Measurements from ENCODE around the gene PEX11A.
"Not testable (repeated sequence)": the region's sequence is repeated elsewhere in the genome, so short reads cannot be mapped to it uniquely, and the experiment has no call there.

The PEX11A gene

DNA sequence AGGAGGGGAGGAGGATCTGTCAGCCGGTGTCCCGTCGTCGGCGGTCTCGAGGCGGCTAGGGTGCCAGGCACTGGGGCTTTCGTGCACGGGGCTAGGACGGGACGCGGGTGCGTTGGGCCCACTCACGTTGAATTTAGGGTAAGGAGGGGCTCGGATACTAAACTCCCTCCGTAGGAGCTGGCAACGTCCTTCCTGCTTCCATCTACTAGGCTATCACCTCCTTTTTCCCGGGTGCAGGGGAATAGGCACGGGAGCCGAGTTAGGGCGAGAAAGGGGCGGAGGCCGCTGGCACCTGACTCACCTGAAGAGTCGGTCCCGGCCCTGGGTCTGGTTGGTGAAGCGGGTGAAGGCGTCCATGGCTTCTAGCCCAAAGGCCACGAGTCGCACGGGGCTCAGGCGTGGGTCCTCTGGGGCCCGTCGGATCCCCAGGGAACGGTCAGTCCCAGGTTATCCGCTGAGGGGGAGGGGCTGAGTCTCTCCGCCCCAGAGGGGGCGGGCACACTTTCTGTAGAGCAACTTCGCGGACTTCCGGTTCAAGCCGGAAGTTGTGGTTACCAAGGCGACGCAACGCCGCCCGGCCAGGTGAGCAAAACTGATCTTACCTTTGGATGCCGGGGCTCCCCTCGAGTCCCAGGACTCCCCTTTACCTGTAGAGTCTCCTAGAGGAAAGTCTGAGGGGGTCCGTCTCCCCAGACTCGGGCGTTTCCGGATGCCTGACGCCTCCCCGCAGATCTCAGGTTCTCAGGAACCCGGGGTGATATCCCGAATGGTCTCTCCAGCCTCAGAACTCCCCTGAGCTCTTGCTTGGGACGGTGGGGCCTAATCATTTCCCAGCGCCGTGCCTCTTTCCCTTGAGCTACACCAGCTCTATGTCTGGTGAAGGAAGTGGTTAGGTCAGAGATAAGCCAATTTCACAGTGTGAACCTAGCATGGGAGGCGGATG, at the start of gene PEX11A, which contains the start of gene WDR93:
TSS of gene PEX11A (minus strand) at position 479 of the 943 bp plus-strand sequence. CDS start at position 357, 122 bp downstream.
TSS of gene WDR93 (plus strand) at position 536 of the 943 bp plus-strand sequence. CDS start 10,936 bp downstream, outside the sequence.
- peak; percentile 86 for DNase-seq

GRCh38 chr15:89740137-89740536, 49.6 kb upstream of the PEX11A start:
- peak; percentile 60 for DNase-seq

DNA sequence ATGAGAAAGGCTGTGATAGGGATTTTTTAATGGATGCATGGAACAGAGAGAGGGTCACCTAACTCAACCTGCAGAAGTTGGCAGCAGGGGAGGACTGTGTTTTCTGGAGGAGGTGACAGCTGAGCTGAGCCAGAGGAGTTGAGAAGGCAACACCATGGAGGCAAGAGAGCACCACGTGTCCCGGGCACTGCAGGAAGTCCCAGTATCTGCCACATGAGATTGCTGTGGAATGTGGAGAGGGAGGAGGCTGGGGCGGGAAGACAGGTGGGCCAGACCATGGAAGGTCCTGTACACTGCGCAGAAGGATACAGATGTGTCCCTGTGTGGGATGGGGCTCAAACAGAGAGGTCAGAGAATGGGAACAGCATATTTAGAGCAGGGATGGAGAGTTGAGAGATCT, 45.2 kb upstream of the PEX11A start:
- no peak for DNase-seq

GRCh38 chr15:89732451-89733172, 42.1 kb upstream of the PEX11A start:
- no peak for DNase-seq

- DNase-seq, result no peak
These were observed 40.7 kb upstream of the PEX11A start for GRCh38 chr15:89731275-89731674.

DNA sequence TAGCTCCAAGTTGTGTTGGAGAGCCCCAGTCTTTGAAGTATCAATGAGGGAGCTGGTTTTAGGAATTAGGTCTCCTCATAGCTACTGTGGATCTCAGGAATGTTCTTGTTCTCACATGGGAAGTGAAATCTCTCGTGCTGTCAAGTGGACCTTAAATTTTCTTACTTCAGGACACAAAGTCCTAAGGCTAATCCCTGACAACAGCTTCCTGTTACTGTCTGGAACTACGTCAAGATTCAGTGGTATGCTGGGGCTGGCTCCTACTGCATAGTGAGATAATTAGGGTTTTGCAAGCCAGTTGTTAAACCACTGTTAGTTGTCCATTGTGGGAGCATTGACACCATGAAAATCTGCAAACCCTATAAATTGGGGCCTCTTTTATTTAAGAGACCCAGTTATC, 37.7 kb upstream of the PEX11A start:
- DNase-seq, result no peak

GRCh38 chr15:89725064-89725463, 34.5 kb upstream of the PEX11A start:
- no peak for DNase-seq

DNA sequence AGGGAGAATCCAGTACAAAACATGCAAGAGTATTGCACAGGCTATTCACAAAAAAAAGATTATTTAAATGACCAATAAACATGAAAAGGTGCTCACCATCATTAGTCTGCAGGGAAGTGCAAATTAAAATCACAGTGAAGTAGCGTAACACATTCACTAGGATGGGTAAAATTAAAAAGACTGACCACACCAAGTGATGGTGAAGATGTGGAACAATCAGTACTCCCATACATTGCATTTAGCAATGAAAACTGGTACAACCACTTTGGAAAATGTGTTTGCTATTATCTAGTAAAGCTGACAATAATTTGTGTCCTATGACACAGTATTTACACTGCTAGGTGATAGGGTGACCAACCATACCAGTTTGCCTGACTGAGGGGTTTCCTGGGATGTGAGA, 34.1 kb upstream of the PEX11A start:
- DNase-seq, result no peak

GRCh38 chr15:89723031-89723430, 32.5 kb upstream of the PEX11A start:
- DNase-seq, result no peak

DNA sequence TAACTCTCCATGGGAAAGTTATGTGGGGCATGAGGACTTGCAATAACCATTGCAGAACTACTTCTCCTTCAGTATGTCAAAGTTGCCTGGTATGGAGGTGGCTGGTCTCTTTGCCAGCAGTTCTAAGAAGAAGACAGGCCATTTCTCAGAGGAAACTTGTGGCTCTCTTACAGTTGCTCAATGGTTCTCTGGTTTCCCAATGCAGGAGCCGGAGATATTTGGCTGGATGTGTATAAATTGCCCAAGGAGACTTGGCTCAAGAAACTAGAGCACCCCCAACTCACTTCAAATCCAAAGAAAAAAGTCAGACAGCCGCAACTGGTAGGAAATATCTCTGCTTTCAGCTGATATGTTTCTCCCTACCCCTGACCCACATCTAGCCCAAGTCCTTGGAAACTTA, 24.2 kb upstream of the PEX11A start:
- no peak for DNase-seq

GRCh38 chr15:89707577-89707976, 17.0 kb upstream of the PEX11A start:
- DNase-seq, result no peak

DNA sequence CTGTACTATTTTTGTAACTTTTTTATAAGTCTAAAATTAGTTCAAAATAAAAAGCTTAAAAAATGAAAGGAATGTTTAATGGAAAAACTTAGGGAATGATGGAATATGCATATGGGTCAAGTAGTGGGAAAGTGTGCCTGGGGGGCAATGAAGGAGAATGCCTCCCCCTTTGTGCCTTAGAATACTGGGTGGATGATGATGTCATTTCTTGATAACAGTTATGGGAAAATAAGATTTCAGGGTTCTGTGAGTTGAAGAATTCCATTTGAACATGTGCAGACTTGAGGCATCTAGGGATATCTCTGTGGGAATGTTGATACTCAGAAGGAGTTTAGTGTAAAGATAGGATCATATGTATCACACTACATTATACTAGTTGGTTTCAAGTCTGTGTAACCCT, 13.9 kb upstream of the PEX11A start:
- DNase-seq, result no peak

DNA sequence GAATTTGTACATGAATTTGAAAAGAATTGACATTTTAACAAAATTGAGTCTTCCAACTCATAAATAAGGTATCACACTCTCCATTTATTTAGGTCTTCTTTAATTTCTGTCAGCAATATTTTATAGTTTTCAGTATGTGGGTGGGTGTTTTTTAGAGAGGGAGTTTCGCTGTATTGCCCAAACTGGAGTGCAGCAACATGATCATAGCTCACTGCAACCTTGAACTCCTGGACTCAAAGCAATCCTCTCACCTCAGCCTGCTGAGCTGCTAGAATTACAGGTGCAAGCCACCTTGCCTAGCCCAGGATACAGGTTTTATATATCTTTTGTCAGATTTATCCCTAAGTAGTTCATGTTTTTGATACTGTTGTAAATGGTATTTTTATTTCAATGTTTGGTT, 4.6 kb upstream of the PEX11A start:
- DNase-seq, result no peak

- DNase-seq, result no peak
These were observed 3.1 kb upstream of the PEX11A start for GRCh38 chr15:89693696-89694095.

GRCh38 chr15:89693091-89693490, 2.5 kb upstream of the PEX11A start:
- no peak for DNase-seq

DNA sequence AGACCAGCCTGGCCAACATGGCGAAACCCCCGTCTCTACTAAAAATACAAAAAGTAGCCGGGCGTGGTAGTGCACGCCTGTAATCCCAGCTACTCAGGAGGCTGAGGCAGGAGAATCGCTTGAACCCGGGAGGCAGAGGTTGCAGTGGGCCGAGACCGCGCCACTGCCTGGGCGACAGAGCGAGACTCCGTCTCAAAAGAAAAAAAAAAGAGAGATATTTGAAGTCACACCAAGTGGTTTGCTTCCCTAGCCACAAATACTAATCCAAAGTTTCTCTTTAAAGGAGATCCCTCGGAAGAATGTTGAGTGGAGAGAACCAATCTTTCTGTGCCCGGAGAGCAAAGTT, 651 bp downstream of the PEX11A start:
- DNase-seq, result not testable (repeated sequence)

- DNase-seq, result no peak
These were observed 4.0 kb downstream of the PEX11A start for GRCh38 chr15:89686522-89686921.

DNA sequence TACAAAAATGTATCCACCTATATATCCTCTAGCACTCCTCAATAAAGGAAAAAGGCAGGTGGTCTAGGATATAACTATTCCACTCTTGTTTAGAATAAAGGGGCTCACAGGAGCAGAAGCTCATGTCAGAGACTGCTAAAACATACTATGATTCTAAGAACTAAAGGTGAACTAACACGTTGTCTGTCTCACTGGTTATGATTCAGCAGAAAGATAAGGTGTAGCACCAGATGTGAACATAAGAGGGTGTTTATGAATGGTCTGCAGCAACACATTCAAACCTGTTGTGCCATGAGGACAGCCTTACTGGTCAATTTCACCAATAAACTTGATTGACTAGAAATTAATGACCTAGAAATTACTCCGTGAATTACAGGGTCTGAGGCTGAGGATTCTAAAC, 4.6 kb downstream of the PEX11A start:
- DNase-seq, result no peak

DNA sequence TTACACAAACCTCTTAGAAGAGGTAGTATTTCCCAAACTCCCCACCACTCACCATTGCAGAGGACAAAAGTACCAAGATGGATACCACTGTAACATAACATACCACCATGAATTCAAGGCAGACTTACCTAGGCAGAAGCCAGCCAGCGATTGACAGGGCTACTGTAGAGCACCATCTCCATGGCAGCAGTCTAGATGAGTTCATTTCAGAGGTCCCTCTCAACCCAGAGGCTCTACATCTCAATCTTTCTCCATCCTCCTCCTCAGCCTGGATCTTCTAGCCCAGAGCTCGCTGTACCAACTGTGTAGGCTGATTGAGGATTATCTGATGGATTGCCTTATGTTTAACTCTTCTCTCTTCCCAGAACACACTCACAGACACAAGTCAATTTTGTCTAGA, 9.4 kb downstream of the PEX11A start:
- DNase-seq, result no peak

- no peak for DNase-seq
These were observed 10.2 kb downstream of the PEX11A start for GRCh38 chr15:89680282-89680873.

DNA sequence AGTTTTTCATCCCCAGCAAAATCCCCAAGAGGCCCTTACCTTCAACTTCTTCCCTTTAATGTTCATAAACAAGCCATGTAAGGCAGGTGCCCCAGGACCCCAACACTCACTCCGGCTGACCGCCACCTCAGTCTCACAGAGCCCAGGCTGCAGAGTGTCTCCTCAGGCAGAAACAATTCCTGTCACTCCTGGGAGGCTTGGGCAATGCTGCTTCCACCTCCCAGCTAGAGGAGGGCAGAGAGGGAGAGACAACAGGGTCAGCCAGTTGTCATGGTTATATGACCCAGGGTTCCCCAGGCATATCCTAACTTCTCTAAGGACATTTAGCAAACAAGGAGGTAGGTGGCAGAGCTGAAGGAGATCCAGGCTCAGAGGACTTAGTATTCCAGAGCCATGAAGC, 11.3 kb downstream of the PEX11A start, which contains the start of gene PLIN1:
TSS of gene PLIN1 (minus strand) at position 156 of the 400 bp plus-strand sequence. CDS start 1,878 bp downstream, outside the sequence.
- no peak for DNase-seq

- DNase-seq, result no peak
These were observed 13.2 kb downstream of the PEX11A start for GRCh38 chr15:89677381-89677780.

DNA sequence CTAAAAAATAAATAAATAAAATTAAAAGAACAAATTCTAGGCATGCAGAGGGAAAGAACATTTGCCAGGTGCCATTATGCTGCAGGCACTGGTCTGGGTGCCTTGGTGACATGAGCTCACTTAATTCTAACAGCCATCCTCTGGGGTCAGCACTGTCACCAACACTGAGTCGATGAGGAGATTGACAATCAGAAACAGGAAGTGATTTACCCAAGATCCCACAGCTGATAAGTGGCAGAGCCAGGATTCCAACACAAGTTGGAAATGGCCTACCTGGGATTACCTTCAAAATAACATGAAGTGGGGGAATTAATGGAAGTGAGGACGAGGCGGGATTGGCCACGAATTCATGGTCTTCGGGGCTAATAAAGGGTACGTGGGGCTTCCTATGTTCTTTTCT, 14.9 kb downstream of the PEX11A start:
- no peak for DNase-seq

DNA sequence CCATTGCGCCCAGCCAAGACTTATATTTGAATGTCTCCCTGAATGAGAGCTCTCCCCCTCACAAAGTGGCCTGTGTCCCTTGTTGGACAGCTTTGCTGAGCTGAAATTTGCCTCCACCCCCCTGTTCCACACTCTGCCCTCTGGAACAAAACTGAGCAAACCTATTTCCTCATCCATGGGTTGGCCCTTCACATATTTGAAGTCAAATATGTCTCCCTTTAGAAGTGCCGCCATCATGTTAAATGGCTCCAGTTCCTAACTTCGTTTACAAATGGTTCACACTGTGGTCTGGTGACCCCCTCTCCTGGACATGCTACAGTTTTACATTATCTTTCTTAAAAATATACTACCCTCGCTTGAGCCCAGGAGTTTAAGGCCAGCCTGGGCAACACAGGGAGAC, 16.0 kb downstream of the PEX11A start:
- no peak for DNase-seq
